ENCODE measurements around the gene PGAP6.
"Not testable (repeated sequence)": the region's sequence is repeated elsewhere in the genome, so short reads cannot be mapped to it uniquely, and the experiment has no call there.

The PGAP6 gene, protein sequence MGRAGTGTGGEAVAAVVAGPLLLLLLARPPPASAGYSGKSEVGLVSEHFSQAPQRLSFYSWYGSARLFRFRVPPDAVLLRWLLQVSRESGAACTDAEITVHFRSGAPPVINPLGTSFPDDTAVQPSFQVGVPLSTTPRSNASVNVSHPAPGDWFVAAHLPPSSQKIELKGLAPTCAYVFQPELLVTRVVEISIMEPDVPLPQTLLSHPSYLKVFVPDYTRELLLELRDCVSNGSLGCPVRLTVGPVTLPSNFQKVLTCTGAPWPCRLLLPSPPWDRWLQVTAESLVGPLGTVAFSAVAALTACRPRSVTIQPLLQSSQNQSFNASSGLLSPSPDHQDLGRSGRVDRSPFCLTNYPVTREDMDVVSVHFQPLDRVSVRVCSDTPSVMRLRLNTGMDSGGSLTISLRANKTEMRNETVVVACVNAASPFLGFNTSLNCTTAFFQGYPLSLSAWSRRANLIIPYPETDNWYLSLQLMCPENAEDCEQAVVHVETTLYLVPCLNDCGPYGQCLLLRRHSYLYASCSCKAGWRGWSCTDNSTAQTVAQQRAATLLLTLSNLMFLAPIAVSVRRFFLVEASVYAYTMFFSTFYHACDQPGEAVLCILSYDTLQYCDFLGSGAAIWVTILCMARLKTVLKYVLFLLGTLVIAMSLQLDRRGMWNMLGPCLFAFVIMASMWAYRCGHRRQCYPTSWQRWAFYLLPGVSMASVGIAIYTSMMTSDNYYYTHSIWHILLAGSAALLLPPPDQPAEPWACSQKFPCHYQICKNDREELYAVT

DNA sequence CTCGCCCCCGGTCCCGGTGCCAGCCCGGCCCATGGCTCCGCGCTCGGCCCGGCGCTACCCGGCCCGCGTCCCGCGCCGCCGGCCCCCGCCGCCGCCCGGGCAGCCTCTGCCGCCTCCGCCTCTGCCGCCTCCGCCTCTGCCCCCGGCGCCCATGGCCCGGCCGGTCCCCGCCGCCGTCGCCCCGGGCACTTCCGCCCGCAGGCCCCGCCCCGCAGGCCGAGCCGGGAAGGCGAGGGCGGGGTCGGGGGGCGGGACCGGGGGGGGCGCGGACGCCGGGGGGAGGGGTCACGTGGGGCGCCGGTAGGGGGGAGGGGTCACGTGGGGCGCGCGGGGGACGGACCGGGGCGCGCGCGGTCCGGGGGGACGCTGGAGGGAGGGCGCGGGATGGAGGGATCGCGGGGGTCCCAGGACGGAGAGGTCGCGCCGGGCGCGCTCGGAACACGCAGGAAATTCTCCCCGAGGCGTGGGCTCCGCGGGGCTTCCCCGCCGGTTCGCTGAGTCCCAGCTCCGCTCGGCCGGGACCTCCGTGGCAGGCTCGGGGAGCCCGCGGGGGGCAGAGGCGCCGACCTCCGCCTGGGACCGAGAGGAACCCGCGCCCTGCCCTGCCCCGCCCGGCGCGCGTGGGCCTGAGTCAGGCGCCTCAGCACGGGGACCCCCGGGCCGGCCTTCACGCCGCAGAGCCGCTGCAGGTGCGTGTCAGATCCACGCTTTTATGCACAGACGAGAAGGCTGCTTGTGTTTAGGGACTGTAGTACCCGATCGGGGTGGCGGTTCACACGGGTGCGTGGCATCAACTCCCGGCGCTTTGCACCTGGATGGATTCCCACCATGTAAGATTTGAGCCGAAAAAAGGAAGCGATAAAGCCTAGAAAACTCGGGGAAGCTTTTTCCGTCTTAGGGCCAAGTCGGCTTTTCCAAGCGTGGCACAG, at the start of gene PGAP6:
PGAP6 (minus strand) TSS at position 190 of the 929 bp plus-strand sequence; CDS start at position 33, 157 bp downstream.
- peak; percentile 21 for DNase-seq

DNA sequence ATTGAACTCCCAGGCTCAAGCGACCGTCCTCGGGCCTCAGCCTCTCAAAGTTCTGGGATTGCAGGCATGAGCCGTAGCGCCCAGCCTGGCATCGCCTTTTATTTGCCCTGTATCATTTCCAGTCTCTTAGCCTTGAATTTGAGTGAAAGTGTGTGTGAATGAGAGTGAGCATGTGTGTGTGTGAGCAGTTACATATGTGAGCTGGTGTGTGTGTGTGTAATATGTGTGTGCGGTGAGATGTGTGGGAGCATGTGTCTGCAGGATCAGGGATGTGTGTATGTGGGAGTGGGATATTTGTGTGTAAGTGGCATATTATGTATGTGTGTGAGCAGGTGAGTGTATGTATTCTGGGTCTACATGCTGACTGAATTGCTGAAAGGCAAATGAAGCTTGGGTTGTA, 49.1 kb upstream of the PGAP6 start:
- DNase-seq, result no peak

DNA sequence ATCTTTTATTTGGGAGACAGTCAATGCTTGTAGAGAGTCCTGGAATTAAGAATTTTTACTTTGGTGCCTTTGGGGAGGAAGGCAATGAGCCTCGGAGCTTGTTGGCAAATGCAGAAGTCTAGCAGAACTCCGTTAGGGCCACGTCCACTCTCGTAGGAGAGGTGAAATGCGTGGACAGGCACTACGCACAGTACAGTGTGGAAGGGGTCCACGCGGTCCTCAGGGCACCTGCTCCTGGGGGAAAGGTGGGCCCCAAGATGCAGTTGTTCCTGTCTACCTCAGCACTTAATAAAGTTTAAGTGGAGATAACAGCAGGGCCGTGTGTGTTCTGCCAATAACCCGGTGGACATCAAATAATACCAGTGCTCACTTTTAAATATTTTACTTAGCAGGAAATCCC, 45.5 kb upstream of the PGAP6 start:
- no peak for DNase-seq

DNA sequence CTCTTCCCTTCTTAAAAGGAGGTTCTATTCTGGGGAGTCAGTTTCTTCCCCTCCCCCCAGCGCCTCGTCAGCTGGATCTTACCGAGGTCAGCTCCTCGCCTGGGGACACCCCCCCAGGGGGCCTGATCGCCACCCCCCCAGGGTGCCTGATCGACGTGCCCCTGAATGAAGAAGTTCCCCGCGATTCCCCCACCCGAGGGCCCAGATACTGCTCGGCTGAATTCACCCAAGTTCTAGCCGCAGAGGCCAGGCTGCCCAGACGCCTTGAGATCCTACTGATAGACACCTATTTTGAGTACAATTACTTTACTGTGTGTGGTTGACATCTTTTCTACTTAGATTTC, 45.1 kb upstream of the PGAP6 start:
- no peak for DNase-seq

DNA sequence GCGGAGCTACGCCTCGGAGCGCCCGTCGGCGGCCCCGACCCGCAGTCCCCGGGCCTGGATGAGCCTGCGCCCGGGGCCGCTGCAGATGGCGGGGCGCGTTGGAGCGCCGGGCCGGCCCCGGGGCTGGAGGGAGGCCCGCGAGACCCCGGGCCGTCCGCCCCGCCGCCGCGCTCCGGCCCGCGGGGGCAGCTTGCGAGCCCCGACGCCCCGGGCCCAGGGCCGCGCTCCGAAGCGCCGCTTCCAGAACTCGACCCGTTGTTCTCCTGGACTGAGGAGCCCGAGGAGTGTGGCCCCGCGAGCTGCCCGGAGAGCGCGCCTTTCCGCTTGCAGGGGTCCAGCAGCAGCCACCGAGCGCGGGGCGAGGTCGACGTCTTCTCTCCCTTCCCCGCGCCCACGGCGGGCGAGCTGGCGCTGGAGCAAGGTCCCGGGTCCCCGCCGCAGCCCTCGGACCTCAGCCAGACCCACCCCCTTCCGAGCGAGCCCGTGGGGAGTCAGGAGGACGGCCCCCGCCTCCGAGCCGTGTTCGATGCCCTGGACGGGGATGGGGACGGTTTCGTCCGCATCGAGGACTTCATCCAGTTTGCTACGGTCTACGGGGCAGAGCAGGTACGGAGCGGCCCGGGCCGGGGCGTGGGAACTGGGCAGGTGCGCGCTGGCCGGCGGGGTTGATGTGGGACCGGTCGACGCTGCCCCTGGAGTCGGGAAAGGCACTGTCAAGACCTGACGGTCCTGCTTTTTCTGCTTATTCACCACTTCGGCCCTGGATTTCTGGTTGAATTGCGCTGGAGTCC, 44.5 kb upstream of the PGAP6 start:
- DNase-seq, result no peak

DNA sequence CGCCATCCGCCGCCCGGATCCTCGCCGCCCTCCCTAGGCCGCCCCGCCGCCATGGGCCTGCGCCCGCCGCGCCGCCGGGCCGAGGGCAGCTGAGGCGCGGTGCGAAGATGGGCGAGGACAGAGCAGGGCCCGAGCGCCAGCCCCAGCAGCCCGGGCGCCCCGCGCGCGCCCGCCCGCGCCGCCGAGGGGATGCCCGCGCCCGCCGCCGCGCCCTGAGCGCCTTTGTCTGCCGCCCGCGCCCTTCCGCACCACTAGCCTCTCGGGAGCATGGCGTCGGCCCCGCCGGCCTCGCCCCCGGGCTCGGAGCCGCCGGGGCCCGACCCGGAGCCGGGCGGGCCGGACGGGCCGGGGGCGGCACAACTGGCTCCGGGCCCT, 43.9 kb upstream of the PGAP6 start:
- no peak for DNase-seq

DNA sequence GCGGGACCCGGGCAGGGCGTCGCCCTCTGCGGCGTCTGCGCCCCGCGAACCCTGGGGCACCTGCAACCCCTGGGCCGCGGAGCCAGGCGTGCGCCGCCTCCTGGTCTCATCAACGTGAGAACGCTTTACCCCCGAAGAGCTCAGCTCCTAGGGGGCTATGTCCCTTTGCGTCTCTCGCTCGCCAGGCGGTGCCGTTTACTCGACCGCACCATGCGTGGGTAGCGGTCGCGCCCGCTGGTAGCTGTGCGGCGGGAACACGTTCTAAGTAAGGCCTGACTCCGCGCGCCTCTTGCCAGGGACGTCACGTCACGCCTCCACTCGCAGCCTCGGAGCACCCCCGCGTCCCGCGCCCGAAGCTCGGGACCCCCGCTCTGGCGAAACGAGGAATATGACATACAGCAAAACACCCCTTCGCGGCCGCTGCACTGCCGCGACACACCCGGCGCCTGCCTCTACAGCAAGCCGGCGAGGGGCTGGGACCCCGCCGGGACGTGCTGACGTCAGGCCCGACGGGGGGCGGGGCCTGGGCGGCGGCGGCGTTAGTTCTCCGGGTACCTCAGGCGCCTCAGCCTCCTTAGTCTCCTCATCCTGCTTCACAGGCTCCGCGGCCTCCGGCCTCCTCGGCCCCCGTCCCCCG, 43.4 kb upstream of the PGAP6 start, which contains the start of gene RAB11FIP3:
RAB11FIP3 (plus strand) TSS at position 568 of the 637 bp plus-strand sequence. CDS start 358 bp downstream, outside the sequence.
- peak; percentile 50 for DNase-seq

DNA sequence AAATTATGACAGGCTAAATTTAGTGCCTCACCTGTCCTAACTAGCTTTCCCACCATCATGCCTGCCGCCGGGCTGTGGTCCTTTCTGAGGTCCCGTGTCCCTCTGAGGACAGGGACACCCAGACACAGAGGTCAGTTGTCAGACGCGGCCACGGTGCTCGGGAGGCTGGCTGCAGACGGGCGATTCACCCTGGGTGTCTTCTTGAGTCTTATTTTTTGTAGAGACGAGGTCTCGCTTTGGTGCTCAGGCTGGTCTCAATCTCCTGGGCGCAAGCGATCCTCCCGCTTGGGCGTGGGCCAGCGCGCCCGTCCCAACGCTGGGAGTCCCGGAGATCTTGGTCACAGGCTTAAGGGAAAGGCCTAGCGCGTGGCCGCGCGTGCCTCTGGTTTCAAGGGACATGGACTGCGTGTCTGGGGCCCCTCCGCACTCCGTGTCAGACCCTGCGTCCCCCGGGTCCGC, 42.9 kb upstream of the PGAP6 start:
- DNase-seq, result no peak

DNA sequence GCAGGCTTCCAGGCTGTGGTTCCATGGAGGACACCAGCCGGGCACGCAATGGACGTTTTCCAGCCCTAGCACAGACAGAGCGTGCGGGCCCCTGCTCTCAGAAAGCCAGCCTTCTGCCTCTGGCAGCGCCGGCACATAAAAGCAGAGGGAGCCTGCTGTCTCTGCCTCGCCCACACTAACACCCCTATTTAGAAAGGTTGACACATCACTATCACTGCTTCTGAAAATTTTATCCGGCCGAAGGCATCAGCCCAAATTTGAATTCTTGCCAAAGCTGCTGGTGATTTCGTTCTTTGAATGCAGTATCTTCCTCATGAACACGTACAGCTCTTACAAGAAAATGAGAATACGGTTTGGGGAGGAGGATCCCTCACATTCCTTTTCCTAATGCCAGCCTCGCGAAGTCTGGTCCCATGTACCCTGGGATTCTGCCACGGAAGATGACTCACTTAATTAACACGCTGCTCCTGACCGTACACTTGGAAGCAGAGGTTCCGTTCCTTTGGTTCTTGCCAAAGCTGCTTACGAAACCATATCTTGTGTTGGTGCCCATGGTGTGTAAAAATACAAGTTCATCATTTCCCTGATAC, 42.4 kb upstream of the PGAP6 start:
- DNase-seq, result no peak

DNA sequence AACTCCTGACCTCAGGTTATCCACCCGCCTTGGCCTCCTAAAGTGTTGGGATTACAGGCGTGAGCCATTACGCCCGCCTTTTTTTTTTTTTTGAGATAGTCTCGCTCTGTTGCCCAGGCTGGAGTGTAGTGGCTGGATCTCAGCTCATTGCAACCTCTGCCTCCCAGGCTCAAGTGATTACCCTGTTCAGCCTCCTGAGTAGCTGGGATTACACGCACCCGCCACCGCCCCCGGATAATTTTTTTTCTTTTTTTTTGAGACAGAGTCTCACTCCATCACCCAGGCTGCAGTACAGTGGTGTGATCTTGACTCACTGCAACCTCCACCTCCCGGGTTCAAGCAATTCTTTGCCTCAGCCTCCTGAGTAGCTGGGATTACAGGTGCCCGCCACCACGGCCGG, 40.4 kb upstream of the PGAP6 start:
- DNase-seq, result not testable (repeated sequence)

DNA sequence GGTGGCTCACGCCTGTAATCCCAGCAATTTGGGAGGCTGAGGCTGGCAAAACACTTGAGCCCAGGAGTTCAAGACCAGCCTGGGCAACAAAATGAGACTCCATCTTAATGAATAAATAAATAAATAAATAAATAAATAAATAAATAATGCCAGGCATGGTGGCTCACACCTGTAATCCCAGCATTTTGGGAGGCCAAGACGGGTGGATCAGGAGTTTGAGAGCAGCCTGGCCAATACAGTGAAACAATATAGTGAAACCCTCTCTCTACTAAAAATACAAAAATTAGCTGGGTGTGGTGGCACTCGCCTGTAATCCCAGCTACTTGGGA, 33.4 kb upstream of the PGAP6 start:
- not testable (repeated sequence) for DNase-seq

DNA sequence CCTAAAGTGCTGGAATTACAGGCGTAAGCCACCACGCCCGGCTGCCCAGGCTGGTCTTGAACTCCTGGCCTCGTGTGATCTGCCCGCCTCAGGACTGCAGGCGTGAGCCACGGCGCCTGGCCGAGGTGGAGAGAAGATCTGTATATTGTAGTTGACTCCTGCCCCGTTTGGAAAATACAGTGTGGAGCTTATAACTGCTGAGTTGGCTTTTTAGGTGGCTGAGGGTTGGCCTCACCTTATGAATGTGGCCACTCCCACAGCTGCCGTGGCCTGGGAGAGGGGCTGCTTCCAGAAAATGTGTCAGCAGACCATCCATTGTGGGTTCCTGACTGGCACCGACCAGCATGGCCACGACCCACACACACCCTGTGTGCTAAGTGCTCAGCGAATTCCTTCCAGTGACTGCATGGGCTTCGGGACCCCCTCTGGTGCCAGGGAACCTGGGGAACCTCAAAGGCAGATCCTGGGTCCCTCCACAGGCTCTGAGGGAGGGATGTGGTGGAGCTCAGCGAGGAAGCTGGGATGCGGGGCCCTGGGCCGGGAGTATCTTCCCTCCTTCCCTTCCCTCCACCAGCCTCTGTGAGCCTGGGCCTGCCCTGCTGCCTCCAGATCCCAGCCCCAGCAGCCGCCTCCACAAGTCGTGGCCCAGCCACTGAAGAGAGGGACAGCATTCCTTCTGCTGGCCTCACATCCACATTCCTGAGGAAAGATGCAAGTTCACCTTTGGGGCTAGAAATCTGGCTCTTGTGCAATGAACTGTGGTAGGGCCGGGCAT, 32.8 kb upstream of the PGAP6 start:
- DNase-seq, result no peak

DNA sequence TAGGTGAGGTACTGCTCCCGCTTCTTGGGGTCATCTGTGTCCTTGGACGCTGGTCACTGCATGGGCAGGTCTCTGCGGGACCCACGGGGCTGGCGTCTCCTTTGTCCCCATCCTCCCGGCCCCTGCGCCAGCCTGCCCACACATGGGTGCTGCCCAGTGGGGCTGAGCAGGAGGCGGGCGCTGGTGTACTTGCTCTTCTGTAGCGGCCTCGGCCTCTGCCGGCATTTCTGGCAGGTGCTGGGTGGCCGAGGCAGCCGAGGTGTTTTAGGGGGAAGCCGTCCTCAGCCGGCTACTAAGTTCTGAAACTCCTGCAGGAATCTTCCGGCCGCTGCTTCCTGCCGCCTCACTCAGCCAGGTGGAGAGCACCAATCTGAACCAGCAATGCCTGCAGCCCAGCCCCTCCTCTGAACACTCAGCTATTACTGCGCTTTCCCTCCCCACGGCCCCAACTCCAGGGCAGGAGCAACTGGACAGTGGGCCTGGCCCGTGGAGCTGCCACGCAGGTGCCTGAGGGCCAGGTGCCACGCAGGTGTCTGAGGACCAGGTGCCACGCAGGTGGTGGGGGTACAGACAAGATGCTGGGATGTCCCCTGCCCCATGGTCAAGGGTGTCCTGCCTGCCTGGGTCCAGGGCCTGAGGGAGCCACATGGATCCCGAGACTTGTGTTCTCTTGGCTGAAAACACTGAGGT, 29.9 kb upstream of the PGAP6 start:
- no peak for DNase-seq

DNA sequence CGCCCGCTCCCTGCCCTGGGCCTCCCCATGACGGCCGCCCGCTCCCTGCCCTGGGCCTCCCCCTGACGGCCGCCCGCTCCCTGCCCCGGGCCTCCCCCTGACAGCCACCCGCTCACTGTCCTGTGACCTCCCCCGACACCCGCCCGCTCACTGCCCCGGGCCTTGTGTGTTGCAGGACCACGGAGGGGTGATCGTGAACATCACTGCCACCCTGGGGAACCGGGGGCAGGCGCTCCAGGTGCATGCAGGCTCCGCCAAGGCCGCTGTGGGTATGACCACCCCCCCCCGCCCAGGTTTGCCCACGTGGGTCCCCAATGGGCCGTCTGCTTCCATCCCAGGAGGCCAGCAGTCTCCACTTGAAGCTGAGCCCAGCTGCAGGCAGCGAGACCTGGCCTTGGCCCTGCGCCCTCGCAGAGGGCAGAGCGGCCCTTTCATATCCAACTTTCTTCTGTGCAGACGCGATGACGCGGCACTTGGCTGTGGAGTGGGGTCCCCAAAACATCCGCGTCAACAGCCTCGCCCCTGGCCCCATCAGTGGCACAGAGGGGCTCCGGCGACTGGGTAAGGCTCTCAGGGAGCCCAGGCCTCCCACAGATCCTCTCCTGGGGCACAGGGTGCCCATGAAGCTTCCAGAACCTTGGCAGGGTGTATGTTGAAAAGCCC, 28.9 kb upstream of the PGAP6 start:
- DNase-seq, result no peak

DNA sequence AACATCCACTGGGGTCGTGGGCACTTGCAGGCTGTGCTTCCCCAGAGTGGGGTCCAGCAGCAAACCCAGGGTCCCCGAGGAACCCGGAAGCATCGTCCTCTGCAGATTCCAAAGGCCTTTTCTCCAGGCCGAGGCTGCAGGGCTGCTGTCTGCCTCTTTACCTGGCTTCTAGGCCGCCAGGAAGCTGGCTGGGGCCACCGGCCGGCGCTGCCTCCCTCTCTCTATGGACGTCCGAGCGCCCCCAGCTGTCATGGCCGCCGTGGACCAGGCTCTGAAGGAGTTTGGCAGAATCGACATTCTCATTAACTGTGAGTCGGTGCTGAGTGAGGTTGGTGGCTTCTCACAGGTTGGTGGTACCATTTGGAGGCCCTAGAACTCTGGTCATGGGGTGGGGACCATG, 25.5 kb upstream of the PGAP6 start:
- DNase-seq, result no peak

DNA sequence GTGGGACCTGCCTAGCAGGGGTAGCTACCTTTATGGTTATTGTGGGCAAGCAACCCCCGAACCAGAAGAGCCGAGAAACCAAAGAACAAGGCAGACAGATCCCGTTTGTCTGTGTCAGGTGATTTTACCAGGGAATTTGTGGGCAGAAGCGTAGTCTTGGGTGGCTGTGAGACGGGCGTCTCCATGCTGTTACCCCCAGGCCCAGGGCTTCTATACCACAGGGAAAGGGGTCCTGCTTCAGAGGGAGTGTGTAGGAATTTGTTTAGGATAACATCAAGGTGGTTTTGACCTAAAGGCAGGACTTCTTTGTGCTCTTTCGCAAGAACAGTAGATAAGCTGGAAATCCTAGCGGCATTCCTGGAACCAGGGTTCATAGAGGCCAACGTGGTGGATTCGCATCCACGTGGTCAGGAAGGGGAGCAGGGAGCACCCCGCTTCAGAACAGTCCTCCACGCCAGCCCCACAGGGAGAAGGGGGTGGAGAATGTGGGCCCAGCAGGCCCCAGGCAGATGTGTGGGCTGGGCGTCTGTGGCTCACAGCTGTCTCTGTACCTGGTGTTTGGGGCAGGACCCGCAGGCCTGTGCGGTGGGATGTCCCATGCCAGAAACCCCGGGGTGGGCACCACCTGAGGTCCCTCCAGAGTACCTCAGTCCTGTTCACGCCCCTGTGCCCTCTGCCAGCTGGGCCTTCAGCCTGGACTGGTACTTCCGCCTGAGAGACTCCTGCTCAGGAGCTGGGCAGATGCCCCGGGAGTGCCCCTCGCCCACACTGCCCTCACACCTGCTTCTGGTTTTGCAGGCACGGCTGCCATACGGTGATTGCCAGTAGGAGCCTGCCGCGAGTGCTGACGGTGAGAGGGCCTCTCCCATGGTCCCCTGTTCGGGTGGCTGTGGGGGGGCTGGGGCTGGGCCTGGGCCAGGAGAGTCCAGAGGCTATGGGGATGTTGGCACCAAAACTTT, 24.0 kb upstream of the PGAP6 start:
- no peak for DNase-seq

DNA sequence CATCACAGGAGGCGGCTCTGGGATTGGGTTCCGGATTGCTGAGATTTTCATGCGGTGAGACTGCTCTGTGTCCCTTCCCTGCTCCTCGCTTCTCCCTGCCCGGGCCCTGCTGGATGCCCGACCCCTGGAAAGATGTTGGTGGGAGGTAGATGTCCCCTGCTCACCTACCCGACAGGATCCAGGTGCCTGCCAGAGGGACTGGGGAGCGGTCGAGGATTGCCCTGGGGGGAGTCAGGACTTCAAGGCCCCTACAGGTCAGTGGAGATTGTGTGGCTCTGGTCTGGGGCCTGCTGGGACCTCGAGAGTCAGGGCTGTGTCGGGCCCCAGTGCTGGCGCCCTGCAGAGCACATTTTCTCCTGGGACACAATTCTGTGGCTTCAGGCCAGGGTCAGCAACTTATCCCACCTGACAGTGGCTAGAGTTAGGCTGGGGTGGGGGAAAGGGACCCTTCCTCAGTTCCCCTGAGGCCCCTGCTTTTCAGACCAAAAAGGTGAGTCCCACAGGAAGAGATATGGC, 23.3 kb upstream of the PGAP6 start:
- DNase-seq, result no peak
